DMS 273 (cell line): ENCODE results near the gene CCDC197.

Source experiments
- DNase-seq: peaks from one replicate; lab custom pipeline; 2025; ENCODE audit not compliant: unreplicated experiment; lab: John Stamatoyannopoulos, UW

Gene CCDC197

GRCh38 chr14:93960774-93961438, 36.2 kb upstream of the CCDC197 start:
- DNase-seq: no peak

- no peak for DNase-seq
Observed at GRCh38 chr14:93961620-93962019, 35.5 kb upstream of the CCDC197 start.

- no peak for DNase-seq
Observed at GRCh38 chr14:93962701-93963601, 34.1 kb upstream of the CCDC197 start.

GRCh38 chr14:93963692-93964091, 33.4 kb upstream of the CCDC197 start:
- DNase-seq: no peak

- no peak for DNase-seq
Observed at GRCh38 chr14:93964281-93964680, 32.8 kb upstream of the CCDC197 start.

GRCh38 chr14:93964820-93965286, 32.2 kb upstream of the CCDC197 start:
- no peak for DNase-seq

GRCh38 chr14:93965287-93965821, 31.7 kb upstream of the CCDC197 start:
- no peak for DNase-seq

GRCh38 chr14:93965946-93966474, 31.1 kb upstream of the CCDC197 start:
- no peak for DNase-seq

- no peak for DNase-seq
Observed at GRCh38 chr14:93967637-93968250, 29.4 kb upstream of the CCDC197 start.

GRCh38 chr14:93969082-93969828, 27.8 kb upstream of the CCDC197 start:
- peak; percentile 25 for DNase-seq

- DNase-seq: peak; percentile 65
Observed at GRCh38 chr14:93970585-93970964, 26.5 kb upstream of the CCDC197 start.

GRCh38 chr14:93970965-93971634, 26.0 kb upstream of the CCDC197 start:
- DNase-seq: peak; percentile 63

- no peak for DNase-seq
Observed at GRCh38 chr14:93971635-93972027, 25.5 kb upstream of the CCDC197 start.

- DNase-seq: no peak
Observed at GRCh38 chr14:93972618-93973205, 24.4 kb upstream of the CCDC197 start.

GRCh38 chr14:93973607-93974006, 23.5 kb upstream of the CCDC197 start:
- no peak for DNase-seq

- peak; percentile 33 for DNase-seq
Observed at GRCh38 chr14:93974299-93974698, 22.8 kb upstream of the CCDC197 start.

GRCh38 chr14:93974833-93975232, 22.3 kb upstream of the CCDC197 start:
- peak; percentile 88 for DNase-seq

- no peak for DNase-seq
Observed at GRCh38 chr14:93975791-93976476, 21.2 kb upstream of the CCDC197 start.

GRCh38 chr14:93976477-93977057, 20.5 kb upstream of the CCDC197 start, which contains the start of gene ASB2:
Gene ASB2 (minus strand): TSS chr14:93976570. CDS start chr14:93964539, 12,031 bp downstream.
- DNase-seq: no peak
